Endothelial cell of umbilical vein (primary cell): ENCODE measurements around the gene ZIC5. TPM values are rescaled to one million over a fixed set of nuclear protein-coding genes. Genes with fewer than 3 reads are reported as not detected.

Experiments
- BruUV-seq: library from RNA; stranded (reverse); fragments of 400-500 nt; replicated peaks from 2 replicates; lab custom pipeline; 2021; lab: Mats Ljungman, UMichigan
- CTCF ChIA-PET: fragments of 300-600, 350-600 bp; sonication (Branson Sonifier 250); formaldehyde crosslinking; loops from one replicate; lab custom pipeline; 2021; ENCODE audit warnings: antibody characterized with exemption, inconsistent platforms; lab: Charles Lee
- POLR2A ChIA-PET: fragments of 300-600, 350-600 bp; sonication (Branson Sonifier 250); formaldehyde crosslinking; loops from one replicate; lab custom pipeline; 2021; ENCODE audit warnings: antibody characterized with exemption, inconsistent platforms; lab: Charles Lee
- DNase-seq: peaks from one replicate; pipeline ENCODE4 v3.0.0-alpha.2; 2011; ENCODE audit warnings: low read depth, low spot score
- FAIRE-seq: peaks from 2 replicates; lab custom pipeline; 2011; peaks lifted over from hg19 to GRCh38; lab: Jason Lieb, UNC
- H2AFZ ChIP-seq: 2 replicates; pipeline ENCODE4 v1.6.0; 2012; ENCODE audit warnings: low read depth, low read length, control low read depth, inconsistent platforms
- H3K27ac ChIP-seq: 2 replicates; pipeline ENCODE4 v1.5.1; 2011; ENCODE audit warnings: low read depth, mild to moderate bottlenecking, control low read depth, low read length, moderate library complexity; ENCODE audit not compliant: insufficient read depth
- H3K27me3 ChIP-seq, 2 experiments: 2 replicates each; pipeline versions ENCODE4 v1.6.0 to v1.6.1; 2011; ENCODE audit warnings: low read length in 2 of 2, mixed read lengths in 1 of 2; ENCODE audit not compliant: control insufficient read depth in 2 of 2, insufficient read depth in 2 of 2
- H3K36me3 ChIP-seq, 2 experiments: 2 replicates in 1 of 2; 3 replicates in 1 of 2; pipeline ENCODE4 v1.5.1; 2011; ENCODE audit warnings: low read length in 2 of 2, mild to moderate bottlenecking in 1 of 2, moderate library complexity in 1 of 2; ENCODE audit not compliant: control insufficient read depth in 2 of 2, insufficient read depth in 2 of 2; ENCODE audit errors: extremely low read depth in 1 of 2
- H3K4me1 ChIP-seq: 3 replicates; pipeline ENCODE4 v1.5.1; 2011; ENCODE audit warnings: mild to moderate bottlenecking, low read length; ENCODE audit not compliant: control insufficient read depth, insufficient read depth; ENCODE audit errors: extremely low read depth
- H3K4me2 ChIP-seq: 2 replicates; pipeline ENCODE4 v1.6.1; 2011; ENCODE audit warnings: low read length, control low read depth, mixed read lengths; ENCODE audit not compliant: insufficient read depth
- H3K4me3 ChIP-seq, 3 experiments: fragments of 200-600 bp in 1 of 3; sonication (generic), shearing (Covaris generic) in 1 of 3; replicated peaks in 1 of 3; 2 replicates each; pipeline ENCODE4 v1.5.1; 2011 to 2016; ENCODE audit warnings: control low read depth in 3 of 3, low read length in 3 of 3, mild to moderate bottlenecking in 2 of 3, inconsistent platforms in 1 of 3, low read depth in 1 of 3, moderate library complexity in 1 of 3; ENCODE audit not compliant: insufficient read depth in 1 of 3
- H3K79me2 ChIP-seq: 2 replicates; pipeline ENCODE4 v1.6.0; 2012; ENCODE audit warnings: low read length, inconsistent platforms; ENCODE audit not compliant: control insufficient read depth, insufficient read depth
- H3K9ac ChIP-seq: replicated peaks from 2 replicates; pipeline ENCODE3; 2011; ENCODE audit warnings: low read length, control low read depth; ENCODE audit not compliant: insufficient read depth; ENCODE audit errors: extremely low read depth
- H3K9me1 ChIP-seq: replicated peaks from 3 replicates; pipeline ENCODE4 v1.6.0; 2011; ENCODE audit warnings: mild to moderate bottlenecking, low read length; ENCODE audit not compliant: control insufficient read depth, insufficient read depth; ENCODE audit errors: extremely low read depth
- H3K9me3 ChIP-seq: replicated peaks from 2 replicates; pipeline ENCODE4 v1.5.1; 2012; ENCODE audit warnings: low read length, inconsistent platforms; ENCODE audit not compliant: control insufficient read depth, insufficient read depth
- H4K20me1 ChIP-seq: replicated peaks from 2 replicates; pipeline ENCODE3; 2011; ENCODE audit warnings: mild to moderate bottlenecking, low read length; ENCODE audit not compliant: control insufficient read depth, insufficient read depth; ENCODE audit errors: extremely low read depth
- EZH2 ChIP-seq: IDR thresholded peaks from 2 replicates; pipeline ENCODE4 v1.6.1; 2012; ENCODE audit warnings: borderline replicate concordance, low read depth, mild to moderate bottlenecking, moderate library complexity, low read length, inconsistent platforms; ENCODE audit not compliant: severe bottlenecking
- FOS ChIP-seq: IDR thresholded peaks from 2 replicates; pipeline ENCODE4 v1.6.1; 2011; ENCODE audit warnings: mild to moderate bottlenecking, low read length, moderate library complexity, borderline replicate concordance; ENCODE audit not compliant: insufficient read depth
- GATA2 ChIP-seq: IDR thresholded peaks from 2 replicates; pipeline ENCODE4 v1.7.0; 2011; ENCODE audit warnings: low read depth, mild to moderate bottlenecking, moderate library complexity, mixed read lengths, low read length; ENCODE audit not compliant: insufficient read length, insufficient read depth
- JUN ChIP-seq: IDR thresholded peaks from 2 replicates; pipeline ENCODE4 v1.6.1; 2011; ENCODE audit warnings: borderline replicate concordance, low read depth; ENCODE audit not compliant: insufficient read length, insufficient read depth
- MYC ChIP-seq: IDR thresholded peaks from one replicate; pipeline ENCODE4 v1.6.1; 2011; ENCODE audit warnings: mild to moderate bottlenecking, low read depth, low read length
- POLR2A ChIP-seq: IDR thresholded peaks from 2 replicates; pipeline ENCODE4 v1.6.1; 2012; ENCODE audit warnings: low read depth, mild to moderate bottlenecking, control low read depth, low read length
- POLR2AphosphoS5 ChIP-seq: IDR thresholded peaks from 2 replicates; pipeline ENCODE4 v1.6.1; 2012; ENCODE audit warnings: low read depth, mild to moderate bottlenecking, control low read depth, low read length, moderate library complexity; ENCODE audit not compliant: insufficient read depth
- dilution Hi-C: fragments of 300-500 bp; cut with MboI; formaldehyde crosslinking; loops from one replicate; pipeline ENCODE4 v1.15.0; 2019; ENCODE audit warnings: low sequenced_read_pairs; ENCODE audit not compliant: extremely low pct_ligation_motif_present
- intact Hi-C: fragments of 100-400 bp; cut with micrococcal nuclease; formaldehyde crosslinking; loops from one replicate; pipeline ENCODE4 v1.10.0; 2022
- polyA plus RNA-seq, 4 experiments: library from polyadenylated mRNA; depleted of rRNA in 3 of 4; stranded (reverse) in 3 of 4; unstranded in 1 of 4; fragments of >200 nt; gene quantifications; 2 replicates each; pipeline versions ENCODE4 v1.2.1 to v1.2.3, GENCODE V29; 2011 to 2012; ENCODE audit warnings: missing spikeins in 1 of 4
- total RNA-seq: library from RNA; stranded (reverse); gene quantifications from 2 replicates; pipeline ENCODE4 v1.2.3, GENCODE V29; 2021
- TF ChIP-seq, protein P1 (sequence below), 2 donors: IDR thresholded peaks; 1 replicate in 1 of 2; 2 replicates in 1 of 2; pipeline ENCODE4 v1.5.1; 2011; ENCODE audit warnings: low read length in 2 of 2, mild to moderate bottlenecking in 2 of 2, moderate library complexity in 2 of 2, control low read depth in 1 of 2, inconsistent platforms in 1 of 2, low read depth in 1 of 2; ENCODE audit not compliant: insufficient read depth in 1 of 2; ENCODE audit errors: extremely low read depth in 1 of 2
- TF ChIP-seq, protein P2 (sequence below): IDR thresholded peaks from 2 replicates; pipeline ENCODE4 v1.6.1; 2011; ENCODE audit not compliant: insufficient read depth, insufficient read length

ZIC5 gene
- total and polyA plus RNA-seq, 2 donors (not counting 3 experiments of a cell fraction or from before 2014, with no cell fraction given) = not detected

DNA sequence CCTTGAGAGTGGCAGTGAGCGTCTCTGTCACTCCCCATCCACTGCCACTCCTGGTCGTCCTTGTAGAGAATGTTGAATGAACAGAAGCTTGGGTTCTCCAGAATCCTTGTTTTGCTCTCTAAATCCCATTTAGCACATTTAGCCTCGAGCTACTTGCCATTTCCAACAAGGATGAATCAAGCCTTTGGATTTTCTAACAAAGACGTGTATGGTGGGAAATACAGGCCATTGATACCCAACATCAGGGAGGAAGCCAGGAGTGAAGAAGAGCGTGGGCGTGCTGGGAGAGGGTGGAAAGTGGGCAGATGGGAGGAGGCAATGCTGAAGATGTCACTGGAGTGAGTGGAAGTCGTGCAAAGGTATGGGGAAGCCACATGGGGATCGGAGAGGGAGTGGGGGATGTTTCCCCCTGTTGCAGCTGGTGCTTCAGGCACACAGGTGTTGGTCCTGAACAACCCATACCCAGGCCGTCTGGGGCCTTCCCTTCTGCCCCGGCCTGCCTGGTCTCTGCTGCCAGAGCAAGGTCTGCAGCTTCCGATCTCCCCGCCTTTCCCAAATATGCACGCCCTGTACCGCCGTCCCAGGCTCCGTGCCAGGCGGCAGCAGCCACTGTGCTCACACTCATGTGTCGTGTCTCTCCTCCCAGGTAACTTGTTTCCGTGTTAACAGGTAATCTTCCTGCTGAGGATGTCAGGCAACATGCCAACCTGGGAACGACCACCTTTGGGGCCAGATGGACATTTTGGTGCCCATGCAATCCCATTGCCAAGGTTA, 48.7 kb downstream of the ZIC5 start:
- Histone ChIP-seq H3K4me2 (no peak overlapping the region), H3K36me3 (no peaks in the 10 kb centered on the region), H3K9me3 (no peaks in the 10 kb centered on the region), H3K4me3 (no peak overlapping the region), H3K9me1 (no peaks in the 10 kb centered on the region), H4K20me1 (no peaks in the 10 kb centered on the region), H3K27ac (no peak overlapping the region), H2AFZ (no peak overlapping the region), H3K27me3 (no peaks in the 10 kb centered on the region), H3K9ac (no peak overlapping the region), H3K4me1 (no peaks in the 10 kb centered on the region), H3K79me2 (no peaks in the 10 kb centered on the region)
- no TSS peak for BruUV-seq
- intact Hi-C loops = no loop called here
- TF ChIP-seq, protein P1, sequence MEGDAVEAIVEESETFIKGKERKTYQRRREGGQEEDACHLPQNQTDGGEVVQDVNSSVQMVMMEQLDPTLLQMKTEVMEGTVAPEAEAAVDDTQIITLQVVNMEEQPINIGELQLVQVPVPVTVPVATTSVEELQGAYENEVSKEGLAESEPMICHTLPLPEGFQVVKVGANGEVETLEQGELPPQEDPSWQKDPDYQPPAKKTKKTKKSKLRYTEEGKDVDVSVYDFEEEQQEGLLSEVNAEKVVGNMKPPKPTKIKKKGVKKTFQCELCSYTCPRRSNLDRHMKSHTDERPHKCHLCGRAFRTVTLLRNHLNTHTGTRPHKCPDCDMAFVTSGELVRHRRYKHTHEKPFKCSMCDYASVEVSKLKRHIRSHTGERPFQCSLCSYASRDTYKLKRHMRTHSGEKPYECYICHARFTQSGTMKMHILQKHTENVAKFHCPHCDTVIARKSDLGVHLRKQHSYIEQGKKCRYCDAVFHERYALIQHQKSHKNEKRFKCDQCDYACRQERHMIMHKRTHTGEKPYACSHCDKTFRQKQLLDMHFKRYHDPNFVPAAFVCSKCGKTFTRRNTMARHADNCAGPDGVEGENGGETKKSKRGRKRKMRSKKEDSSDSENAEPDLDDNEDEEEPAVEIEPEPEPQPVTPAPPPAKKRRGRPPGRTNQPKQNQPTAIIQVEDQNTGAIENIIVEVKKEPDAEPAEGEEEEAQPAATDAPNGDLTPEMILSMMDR (IDR thresholded peaks at IDR 0.05; ENCODE audit: extremely low read depth in 1 of 2, insufficient read depth in 1 of 2, low read depth in 1 of 2, low read length in 2 of 2) = no peak
- TF ChIP-seq MYC (no peak), POLR2A (no peak), POLR2AphosphoS5 (no peak), FOS (no peak), JUN (no peak), GATA2 (no peak), EZH2 (no peak)
- TF ChIP-seq, protein P2, sequence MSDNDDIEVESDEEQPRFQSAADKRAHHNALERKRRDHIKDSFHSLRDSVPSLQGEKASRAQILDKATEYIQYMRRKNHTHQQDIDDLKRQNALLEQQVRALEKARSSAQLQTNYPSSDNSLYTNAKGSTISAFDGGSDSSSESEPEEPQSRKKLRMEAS = no peak
- DNase-seq (no peak), FAIRE-seq (no peak)
- ChIA-PET CTCF (no interaction called here), POLR2A (no interaction called here)
- dilution Hi-C loops = no loop called here
